HUES6 (cell line): ENCODE measurements around the gene PLS1.
A peak's percentile ranks its signal among the peaks of the same experiment; 100 is the strongest.
"Not testable (repeated sequence)": the region's sequence is repeated elsewhere in the genome, so short reads cannot be mapped to it uniquely, and the experiment has no call there.

ENCODE experiments used
- H3K27ac ChIP-seq: 2 replicates; pipeline ENCODE4 v1.7.0; 2013; ENCODE audit warnings: low read depth, mild to moderate bottlenecking, low read length, inconsistent platforms
- H3K27me3 ChIP-seq: 2 replicates; pipeline ENCODE4 v1.6.1; 2013; ENCODE audit warnings: low read length; ENCODE audit not compliant: control insufficient read depth, insufficient read depth
- H3K36me3 ChIP-seq: 2 replicates; pipeline ENCODE4 v1.6.1; 2013; ENCODE audit warnings: low read length; ENCODE audit not compliant: control insufficient read depth, insufficient read depth
- H3K4me1 ChIP-seq: 2 replicates; pipeline ENCODE4 v1.6.1; 2013; ENCODE audit warnings: low read length; ENCODE audit not compliant: control insufficient read depth, insufficient read depth
- H3K4me3 ChIP-seq: 2 replicates; pipeline ENCODE4 v1.5.1; 2013; ENCODE audit warnings: low read depth, low read length
- H3K9ac ChIP-seq: one replicate; pipeline ENCODE4 v1.6.1; 2013; ENCODE audit warnings: mild to moderate bottlenecking, low read length
- H3K9me3 ChIP-seq: 2 replicates; pipeline ENCODE4 v1.6.1; 2013; ENCODE audit warnings: low read depth, low read length; ENCODE audit not compliant: control insufficient read depth, insufficient read depth

PLS1 gene

DNA sequence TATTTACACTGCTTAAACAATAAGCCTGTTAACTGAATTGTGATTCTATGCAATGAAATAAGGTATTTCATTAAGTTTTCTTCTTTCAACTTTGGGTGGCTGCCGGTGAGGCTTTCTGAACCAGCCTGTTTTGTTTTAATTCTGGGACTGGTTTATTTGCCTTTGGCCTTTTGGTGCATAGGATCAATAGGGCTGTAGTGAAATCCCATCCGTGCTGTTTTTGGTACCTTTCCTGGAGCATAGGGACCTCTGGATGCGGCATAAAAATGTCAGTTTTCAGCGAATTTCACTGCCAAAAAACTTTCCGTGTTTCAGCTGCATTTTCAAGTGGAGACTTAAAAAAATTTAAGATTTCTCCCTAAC is 514 bp downstream of the PLS1 start:
- H3K27ac ChIP-seq: no peak overlapping the region
- peaks cover 9% of the 10 kb centered on the region for H3K4me1 ChIP-seq
- H3K4me3 ChIP-seq: peak overlapping the region; percentile 97
- H3K9me3 ChIP-seq: no peaks in the 10 kb centered on the region
- no peaks in the 10 kb centered on the region for H3K36me3 ChIP-seq
- H3K27me3 ChIP-seq: peaks cover 12% of the 10 kb centered on the region
- peak overlapping the region; percentile 72 for H3K9ac ChIP-seq

DNA sequence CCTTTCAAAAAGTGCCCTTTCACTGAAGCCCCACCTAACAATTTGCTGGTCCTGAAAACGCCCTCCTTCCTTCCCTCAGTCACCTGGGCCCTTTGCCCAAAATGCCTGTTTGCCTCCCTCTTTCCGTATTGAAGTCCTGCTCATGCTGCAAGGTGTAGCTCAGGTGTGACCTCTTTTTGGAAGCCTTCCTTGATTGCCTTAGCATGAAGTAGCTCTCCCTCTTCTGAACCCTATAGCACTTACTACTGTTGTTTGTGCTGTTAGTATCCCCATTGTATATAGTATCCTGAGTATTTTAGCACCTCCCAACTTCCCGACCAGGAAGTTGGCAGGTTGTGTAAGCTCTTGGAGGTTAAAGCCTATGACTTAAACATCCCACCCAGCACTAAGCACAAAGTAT is 1.7 kb downstream of the PLS1 start:
- Histone ChIP-seq H3K4me3 (peak overlapping the region; percentile 97; the same call in 1 of the 2 replicates), H3K27ac (no peak overlapping the region), H3K9ac (no peak overlapping the region)

DNA sequence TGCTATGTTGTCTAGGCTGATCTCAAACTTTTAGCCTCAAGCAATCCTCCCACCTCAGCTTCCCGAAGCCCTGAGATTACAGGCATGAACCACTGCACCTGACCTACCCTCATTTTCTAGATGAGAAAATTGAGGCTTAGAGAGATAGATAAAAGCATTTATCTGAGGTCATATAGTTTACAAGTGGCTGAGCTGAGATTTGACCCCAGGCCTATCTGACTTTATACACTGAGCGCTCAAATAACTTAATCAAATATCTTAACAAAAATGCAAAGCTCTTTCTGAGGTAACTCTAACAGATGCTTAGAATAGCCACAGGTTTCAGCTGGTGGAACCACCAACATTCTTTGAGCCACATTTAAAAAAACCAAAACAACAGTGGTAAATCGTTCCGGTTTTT is 5.5 kb downstream of the PLS1 start:
- Histone ChIP-seq H3K4me3 (no peak overlapping the region), H3K27ac (no peak overlapping the region), H3K9ac (no peak overlapping the region), H3K9me3 (no peaks in the 10 kb centered on the region), H3K36me3 (no peaks in the 10 kb centered on the region), H3K4me1 (peaks cover 9% of the 10 kb centered on the region), H3K27me3 (peaks cover 8% of the 10 kb centered on the region)

More for the DNA sequence above, 1.7 kb downstream of the PLS1 start:
- H3K36me3 ChIP-seq: no peaks in the 10 kb centered on the region
- peaks cover 9% of the 10 kb centered on the region for H3K4me1 ChIP-seq
- H3K27me3 ChIP-seq: peaks cover 12% of the 10 kb centered on the region
- H3K9me3 ChIP-seq: no peaks in the 10 kb centered on the region

DNA sequence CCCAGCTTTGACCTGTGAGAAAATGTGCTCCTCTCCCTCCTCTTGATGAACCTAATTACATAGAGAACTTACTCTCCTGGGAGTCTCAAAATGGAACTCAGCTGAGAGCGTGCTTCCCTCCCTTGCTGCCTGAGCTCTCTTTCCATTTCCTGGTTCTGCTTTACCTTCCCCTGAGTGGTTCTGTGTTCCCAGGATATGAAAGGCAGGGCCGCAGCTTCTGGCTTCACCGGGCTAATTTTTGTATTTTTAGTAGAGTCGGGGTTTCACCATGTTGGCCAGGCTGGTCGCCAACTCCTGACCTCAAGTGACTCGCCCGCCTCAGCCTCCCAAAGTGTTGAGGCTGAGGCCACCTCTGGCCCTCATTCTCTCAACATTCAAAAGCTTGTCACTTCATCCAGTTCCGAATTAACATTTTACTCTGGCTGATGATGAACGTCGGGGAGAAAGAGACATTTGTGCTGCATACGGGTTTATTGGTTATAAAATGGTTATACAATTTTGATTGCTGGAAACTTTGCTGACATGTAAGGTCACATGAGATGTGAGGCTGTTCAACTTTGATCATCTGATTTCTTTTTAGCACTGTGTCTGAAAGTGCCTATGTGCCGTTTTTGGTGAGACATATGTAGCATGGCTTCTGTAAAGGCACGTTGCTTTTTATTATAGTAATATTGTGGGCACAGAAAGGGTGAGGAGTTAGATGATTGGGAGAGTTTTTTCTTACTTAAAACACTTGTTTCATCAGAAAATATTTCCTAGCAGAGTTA is 6.6 kb downstream of the PLS1 start:
- no peaks in the 10 kb centered on the region for H3K36me3 ChIP-seq
- peaks cover 4% of the 10 kb centered on the region; the same call in 1 of the 2 replicates for H3K4me1 ChIP-seq
- H3K27me3 ChIP-seq: no peaks in the 10 kb centered on the region; the same call in 1 of the 2 replicates
- H3K9ac ChIP-seq: no peak overlapping the region
- H3K4me3 ChIP-seq: no peak overlapping the region
- no peak overlapping the region for H3K27ac ChIP-seq
- no peaks in the 10 kb centered on the region for H3K9me3 ChIP-seq

DNA sequence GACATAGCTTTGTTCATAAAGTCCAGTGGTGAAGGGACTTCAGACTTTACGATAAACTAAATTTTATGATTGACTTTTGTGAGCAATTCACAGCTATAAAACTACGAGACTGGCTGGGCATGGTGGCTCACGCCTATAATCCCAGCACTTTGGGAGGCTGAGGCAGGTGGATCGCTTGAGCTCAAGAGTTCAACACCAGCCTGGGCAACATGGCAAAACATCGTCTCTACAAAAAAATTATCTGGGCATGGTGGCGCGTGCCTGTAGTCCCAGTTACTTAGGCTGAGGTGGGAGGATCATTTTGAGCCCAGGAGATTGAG is 7.2 kb downstream of the PLS1 start:
- not testable (repeated sequence) for H3K9ac ChIP-seq, H3K27ac ChIP-seq, H3K36me3 ChIP-seq, H3K9me3 ChIP-seq, H3K4me3 ChIP-seq, H3K4me1 ChIP-seq, H3K27me3 ChIP-seq

DNA sequence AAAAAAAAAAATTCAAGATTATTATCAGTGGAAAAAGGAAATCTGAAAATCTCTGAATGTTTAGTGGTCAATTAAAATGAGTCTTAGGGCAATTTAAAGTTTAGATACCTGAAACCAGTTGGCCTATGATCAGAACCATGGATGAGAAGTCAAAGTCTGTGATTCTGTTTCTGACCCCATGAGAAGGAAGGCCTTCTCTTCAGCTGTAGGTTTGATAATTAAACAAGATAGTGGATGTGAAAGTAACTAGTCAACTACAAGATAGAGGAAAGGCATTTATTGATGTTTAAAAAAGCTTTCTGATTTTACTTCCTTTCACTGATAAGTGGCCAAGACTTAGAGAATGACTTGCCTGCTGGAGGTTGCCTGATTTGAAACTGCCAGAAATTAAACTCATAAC is 8.7 kb downstream of the PLS1 start:
- H3K9ac ChIP-seq: no peak overlapping the region
- no peak overlapping the region for H3K4me3 ChIP-seq
- no peaks in the 10 kb centered on the region for H3K27me3 ChIP-seq
- no peaks in the 10 kb centered on the region for H3K4me1 ChIP-seq
- no peaks in the 10 kb centered on the region for H3K9me3 ChIP-seq
- no peak overlapping the region for H3K27ac ChIP-seq
- H3K36me3 ChIP-seq: no peaks in the 10 kb centered on the region

DNA sequence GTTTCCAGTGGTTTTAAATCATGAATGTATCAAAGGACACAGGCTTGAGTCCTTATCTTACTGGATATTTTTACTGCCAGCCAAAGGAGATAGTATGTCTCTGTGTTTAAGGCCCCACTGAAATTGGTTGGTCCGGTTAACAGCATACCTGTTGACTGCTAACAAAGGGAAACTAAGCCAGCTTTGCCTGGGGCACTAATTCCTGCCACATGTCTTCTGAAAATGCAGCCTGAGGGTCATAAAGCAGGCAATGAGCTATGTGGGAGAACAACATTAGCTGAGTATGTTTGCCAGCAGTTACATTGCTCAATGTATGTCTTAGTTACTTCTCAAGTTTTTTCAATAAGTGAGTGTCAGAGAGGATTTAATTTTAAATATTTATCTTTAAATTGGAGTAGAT is 12.4 kb downstream of the PLS1 start:
- no peak overlapping the region for H3K27ac ChIP-seq

DNA sequence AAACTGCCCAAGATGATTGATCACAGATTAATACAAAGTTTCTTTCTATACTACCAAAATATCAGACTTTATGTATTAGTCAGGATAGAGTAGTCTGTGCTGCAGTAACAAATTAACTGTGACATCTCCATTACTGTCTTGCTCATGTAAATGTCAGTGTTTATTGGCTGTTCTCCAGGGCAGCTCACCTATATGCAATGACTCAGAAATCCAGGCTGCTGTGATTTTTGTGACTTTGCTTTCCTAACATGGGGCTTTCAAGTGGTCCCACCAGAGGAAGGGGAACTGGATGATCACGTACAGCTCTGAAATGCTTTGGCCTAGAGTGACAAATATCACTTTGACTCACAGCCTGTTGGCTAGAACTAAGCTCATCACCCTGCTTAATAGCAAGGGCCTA is 12.9 kb downstream of the PLS1 start:
- Histone ChIP-seq H3K9ac (no peak overlapping the region), H3K4me1 (no peaks in the 10 kb centered on the region), H3K27me3 (no peaks in the 10 kb centered on the region), H3K9me3 (no peaks in the 10 kb centered on the region), H3K36me3 (no peaks in the 10 kb centered on the region), H3K4me3 (no peak overlapping the region), H3K27ac (no peak overlapping the region)

More for the DNA sequence above, 12.4 kb downstream of the PLS1 start:
- Histone ChIP-seq H3K4me1 (no peaks in the 10 kb centered on the region), H3K9ac (no peak overlapping the region), H3K27me3 (no peaks in the 10 kb centered on the region), H3K36me3 (no peaks in the 10 kb centered on the region), H3K4me3 (no peak overlapping the region), H3K9me3 (no peaks in the 10 kb centered on the region)

DNA sequence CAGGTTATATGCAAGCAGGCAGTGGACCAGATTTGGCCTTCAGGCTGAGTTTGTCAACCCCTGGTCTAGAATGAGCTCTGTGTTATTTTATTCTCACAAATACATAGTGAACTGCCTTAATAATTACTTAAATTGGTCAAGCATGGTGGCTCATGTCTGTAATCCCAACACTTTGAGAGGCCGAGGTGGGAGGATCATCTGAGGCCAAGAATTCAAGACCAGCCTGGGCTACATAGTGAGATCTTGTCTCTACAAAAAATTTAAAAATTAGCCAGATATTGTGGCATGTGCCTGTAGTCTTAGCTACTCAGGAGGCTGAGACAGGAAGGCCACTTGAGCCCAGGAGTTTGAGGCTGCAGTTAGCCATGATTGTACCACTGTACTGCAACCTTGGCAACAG is 15.0 kb downstream of the PLS1 start:
- no peak overlapping the region for H3K9ac ChIP-seq
- no peak overlapping the region for H3K4me3 ChIP-seq
- H3K27me3 ChIP-seq: no peaks in the 10 kb centered on the region
- no peaks in the 10 kb centered on the region for H3K4me1 ChIP-seq
- no peaks in the 10 kb centered on the region for H3K36me3 ChIP-seq
- no peaks in the 10 kb centered on the region for H3K9me3 ChIP-seq
- no peak overlapping the region for H3K27ac ChIP-seq

DNA sequence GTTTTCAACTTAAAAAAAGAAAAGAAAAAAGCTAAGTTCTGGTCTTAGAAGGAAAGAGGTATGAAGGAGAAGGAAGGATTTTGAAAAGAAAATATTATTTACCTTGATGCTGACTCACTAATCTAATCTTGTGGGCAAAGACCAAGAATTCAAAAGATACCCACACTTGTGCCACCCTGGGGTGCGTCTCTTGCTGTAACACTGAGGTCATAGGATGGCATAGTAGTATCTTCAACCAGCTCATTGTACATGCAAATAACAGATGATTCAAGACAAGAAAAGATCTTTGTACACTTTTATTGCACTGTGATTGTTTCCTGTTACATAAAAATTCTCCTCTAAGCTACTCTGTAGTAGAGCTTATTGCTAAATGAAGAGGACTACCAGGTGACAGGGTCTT is 17.3 kb downstream of the PLS1 start:
- Histone ChIP-seq H3K9ac (no peak overlapping the region), H3K27ac (no peak overlapping the region), H3K4me3 (no peak overlapping the region)

DNA sequence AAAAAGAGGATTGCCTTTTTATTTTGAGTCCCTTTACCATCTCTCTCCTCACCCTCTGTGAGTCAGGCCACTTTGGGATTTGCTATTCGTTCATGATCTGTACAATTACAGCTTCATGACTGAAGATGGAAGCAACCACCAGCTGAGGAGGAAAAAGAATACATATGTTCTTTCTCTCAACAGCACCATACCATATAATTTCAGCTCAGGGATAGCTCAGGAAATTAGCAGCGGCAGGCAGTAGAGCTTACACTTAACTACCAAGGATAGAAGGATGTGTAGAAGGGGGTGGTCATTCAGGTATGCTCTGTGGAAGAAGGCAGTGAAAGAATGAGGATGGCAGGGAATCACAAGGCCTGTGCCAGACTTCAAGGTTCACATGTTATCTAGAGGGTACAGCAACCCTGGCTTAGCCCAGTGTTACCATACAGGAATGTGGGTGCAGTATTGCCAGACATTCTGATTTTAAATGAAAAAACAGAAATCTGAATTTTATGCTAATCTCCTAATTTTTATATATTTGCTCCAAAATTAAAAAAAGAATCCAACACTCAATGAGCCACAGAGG is 17.9 kb downstream of the PLS1 start:
- no peaks in the 10 kb centered on the region for H3K27me3 ChIP-seq
- no peak overlapping the region for H3K27ac ChIP-seq
- H3K9ac ChIP-seq: no peak overlapping the region
- H3K9me3 ChIP-seq: no peaks in the 10 kb centered on the region
- no peaks in the 10 kb centered on the region for H3K4me1 ChIP-seq
- no peak overlapping the region for H3K4me3 ChIP-seq
- H3K36me3 ChIP-seq: no peaks in the 10 kb centered on the region

More for the DNA sequence above, 17.3 kb downstream of the PLS1 start:
- H3K27me3 ChIP-seq: no peaks in the 10 kb centered on the region
- no peaks in the 10 kb centered on the region for H3K9me3 ChIP-seq
- no peaks in the 10 kb centered on the region for H3K36me3 ChIP-seq
- H3K4me1 ChIP-seq: no peaks in the 10 kb centered on the region
